HFFc6 (cell line): ENCODE data around the gene RHOV. TPM values are rescaled to one million over a fixed set of nuclear protein-coding genes. Genes with fewer than 3 reads are reported as not detected.

Experiments used
- DNase-seq: peaks from one replicate; pipeline ENCODE4 v3.0.0-alpha.2; 2018
- H3K27ac Mint-ChIP-seq: 2 replicates; pipeline ENCODE4 v1.8.0; 2020; ENCODE audit warnings: mild to moderate bottlenecking, mixed read lengths
- H3K27me3 Mint-ChIP-seq: 2 replicates; pipeline ENCODE4 v1.8.0; 2021; ENCODE audit warnings: mild to moderate bottlenecking, moderate library complexity, mixed read lengths; ENCODE audit not compliant: insufficient read depth
- H3K36me3 Mint-ChIP-seq: 2 replicates; pipeline ENCODE4 v1.8.0; 2021; ENCODE audit warnings: low read depth, mixed read lengths
- H3K4me1 Mint-ChIP-seq: 2 replicates; pipeline ENCODE4 v1.8.0; 2020; ENCODE audit warnings: low read depth, mixed read lengths
- H3K4me3 Mint-ChIP-seq: 2 replicates; pipeline ENCODE4 v1.8.0; 2020; ENCODE audit warnings: mild to moderate bottlenecking, moderate library complexity, mixed read lengths
- H3K9me3 Mint-ChIP-seq: 2 replicates; pipeline ENCODE4 v1.8.0; 2020; ENCODE audit warnings: mild to moderate bottlenecking, mixed read lengths
- CTCF ChIP-seq: fragments of 200-600 bp; sonication (generic); IDR thresholded peaks from 2 replicates; pipeline ENCODE4 v1.5.0; 2021; ENCODE audit warnings: antibody characterized with exemption, mild to moderate bottlenecking
- total RNA-seq, 6 experiments: library from RNA; stranded (reverse); fragmentation: NEBNext Ultra II Directional; extraction: Animal tissue kit (Norgen Biotek cat#: 25700); gene quantifications; 2 replicates in 1 of 6; 3 replicates in 5 of 6; pipeline ENCODE4 v1.2.3, GENCODE V29; 2021

Gene RHOV
- total RNA-seq, 6 experiments from 2014 or later, result 0.14 to 0.41 (median 0.31) TPM; not detected in 1

GRCh38 chr15:40908095-40908494 is 34.1 kb upstream of the RHOV start:
- H3K4me1 Mint-ChIP-seq, result peaks cover 42% of the 10 kb centered on the region
- H3K27ac Mint-ChIP-seq, result peak overlapping the region; percentile 25; the same call in 1 of the 2 replicates
- no peaks in the 10 kb centered on the region for H3K9me3 Mint-ChIP-seq
- no peak overlapping the region for H3K4me3 Mint-ChIP-seq
- no peaks in the 10 kb centered on the region; the same call in 1 of the 2 replicates for H3K27me3 Mint-ChIP-seq
- TF ChIP-seq CTCF, result no peak
- no peak for DNase-seq
- H3K36me3 Mint-ChIP-seq, result peaks cover 8% of the 10 kb centered on the region; the same call in 1 of the 2 replicates

GRCh38 chr15:40906991-40907802 is 33.2 kb upstream of the RHOV start:
- Mint-ChIP-seq H3K27me3 (no peaks in the 10 kb centered on the region; the same call in 1 of the 2 replicates), H3K9me3 (no peaks in the 10 kb centered on the region), H3K27ac (peak overlapping the region; percentile 90), H3K36me3 (peaks cover 13% of the 10 kb centered on the region; the same call in 1 of the 2 replicates), H3K4me1 (peaks cover 42% of the 10 kb centered on the region), H3K4me3 (no peak overlapping the region; the same call in 1 of the 2 replicates)
- no peak for TF ChIP-seq CTCF
- DNase-seq, result no peak

- Mint-ChIP-seq H3K4me3 (peak overlapping the region; percentile 67), H3K36me3 (peaks cover 13% of the 10 kb centered on the region; the same call in 1 of the 2 replicates), H3K9me3 (no peaks in the 10 kb centered on the region), H3K27ac (peak overlapping the region; percentile 90), H3K27me3 (no peaks in the 10 kb centered on the region; the same call in 1 of the 2 replicates), H3K4me1 (peaks cover 42% of the 10 kb centered on the region)
- DNase-seq, result peak; percentile 96
- TF ChIP-seq CTCF, result peak; percentile 95
These were observed 32.3 kb upstream of the RHOV start for GRCh38 chr15:40906091-40906990.

- Mint-ChIP-seq H3K9me3 (no peaks in the 10 kb centered on the region), H3K27me3 (no peaks in the 10 kb centered on the region; the same call in 1 of the 2 replicates), H3K4me1 (peaks cover 27% of the 10 kb centered on the region), H3K36me3 (peaks cover 22% of the 10 kb centered on the region; the same call in 1 of the 2 replicates), H3K27ac (peak overlapping the region; percentile 74), H3K4me3 (no peak overlapping the region)
- TF ChIP-seq CTCF, result no peak
- no peak for DNase-seq
These were observed 30.6 kb upstream of the RHOV start for GRCh38 chr15:40904552-40905201.
